ENCODE results near the gene KRTAP10-1. TPM values are rescaled to one million over a fixed set of nuclear protein-coding genes. Genes with fewer than 3 reads are reported as not detected.
"Not testable (repeated sequence)": the region's sequence is repeated elsewhere in the genome, so short reads cannot be mapped to it uniquely, and the experiment has no call there.

KRTAP10-1 gene
- total RNA-seq, 1 donor from 2014 or later = not detected

DNA sequence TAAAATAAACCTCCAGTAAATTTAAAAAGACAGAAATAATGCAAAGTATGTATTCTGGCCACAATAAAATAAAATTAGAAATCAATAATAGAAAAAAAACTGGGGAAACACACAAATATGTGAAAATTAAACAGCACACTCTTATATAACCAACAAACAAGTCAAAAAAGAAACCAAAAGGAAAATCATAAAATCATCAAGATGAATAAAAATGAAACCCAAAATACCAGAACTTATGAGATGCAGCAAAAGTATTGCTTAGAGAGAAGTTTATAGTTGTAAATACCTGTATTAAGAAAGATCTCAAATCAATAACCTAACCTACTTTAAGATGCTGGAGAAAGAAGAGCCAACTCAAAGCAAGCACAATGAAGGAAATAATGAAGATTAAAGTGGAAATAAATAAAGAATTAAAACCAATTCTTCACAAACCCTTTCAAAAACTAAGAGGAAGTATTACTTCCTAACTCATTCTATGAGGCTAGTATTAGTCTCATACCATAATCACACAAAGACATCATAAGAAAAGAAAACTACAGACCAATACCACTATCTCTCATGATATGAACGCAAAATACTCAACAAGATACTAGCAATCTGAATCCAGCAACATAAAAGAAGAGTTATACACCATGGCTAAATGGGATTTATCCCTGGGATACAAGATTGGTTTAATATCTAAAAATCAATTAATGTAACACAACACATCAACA lies 25.0 kb upstream of the KRTAP10-1 start:
- Mint-ChIP-seq H3K36me3 (ENCODE audit: unreplicated experiment) (no peaks in the 10 kb centered on the region), H3K27me3 (ENCODE audit: unreplicated experiment) (peaks cover 54% of the 10 kb centered on the region), H3K27ac (ENCODE audit: unreplicated experiment) (no peak overlapping the region), H3K4me1 (ENCODE audit: unreplicated experiment) (no peaks in the 10 kb centered on the region), H3K4me3 (ENCODE audit: unreplicated experiment) (no peak overlapping the region), H3K9me3 (ENCODE audit: unreplicated experiment) (peaks cover 8% of the 10 kb centered on the region)
- DNase-seq (ENCODE audit: extremely low spot score, unreplicated experiment) = no peak
- TF ChIP-seq, protein P1, sequence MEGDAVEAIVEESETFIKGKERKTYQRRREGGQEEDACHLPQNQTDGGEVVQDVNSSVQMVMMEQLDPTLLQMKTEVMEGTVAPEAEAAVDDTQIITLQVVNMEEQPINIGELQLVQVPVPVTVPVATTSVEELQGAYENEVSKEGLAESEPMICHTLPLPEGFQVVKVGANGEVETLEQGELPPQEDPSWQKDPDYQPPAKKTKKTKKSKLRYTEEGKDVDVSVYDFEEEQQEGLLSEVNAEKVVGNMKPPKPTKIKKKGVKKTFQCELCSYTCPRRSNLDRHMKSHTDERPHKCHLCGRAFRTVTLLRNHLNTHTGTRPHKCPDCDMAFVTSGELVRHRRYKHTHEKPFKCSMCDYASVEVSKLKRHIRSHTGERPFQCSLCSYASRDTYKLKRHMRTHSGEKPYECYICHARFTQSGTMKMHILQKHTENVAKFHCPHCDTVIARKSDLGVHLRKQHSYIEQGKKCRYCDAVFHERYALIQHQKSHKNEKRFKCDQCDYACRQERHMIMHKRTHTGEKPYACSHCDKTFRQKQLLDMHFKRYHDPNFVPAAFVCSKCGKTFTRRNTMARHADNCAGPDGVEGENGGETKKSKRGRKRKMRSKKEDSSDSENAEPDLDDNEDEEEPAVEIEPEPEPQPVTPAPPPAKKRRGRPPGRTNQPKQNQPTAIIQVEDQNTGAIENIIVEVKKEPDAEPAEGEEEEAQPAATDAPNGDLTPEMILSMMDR (IDR thresholded peaks at IDR 0.05) = no peak

DNA sequence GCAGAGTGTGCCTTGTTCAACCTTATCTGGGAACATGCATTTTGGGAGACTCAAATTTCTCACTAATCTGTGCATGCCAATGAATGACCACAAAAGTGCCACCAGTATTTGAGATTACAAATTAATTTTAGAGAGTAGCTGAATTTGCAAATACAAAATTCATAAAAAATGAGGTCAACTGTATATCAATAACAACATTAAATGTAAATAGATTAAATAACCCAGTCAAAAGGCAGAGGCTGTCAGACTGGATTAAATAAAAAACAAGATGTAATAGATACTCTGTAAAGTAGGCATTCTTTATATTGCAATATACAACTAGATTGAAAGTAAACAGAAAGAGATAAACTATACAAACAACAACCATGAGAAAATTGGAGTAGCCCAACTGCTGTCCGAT lies 24.1 kb upstream of the KRTAP10-1 start:
- H3K4me3 Mint-ChIP-seq (ENCODE audit: unreplicated experiment) = no peak overlapping the region
- H3K36me3 Mint-ChIP-seq (ENCODE audit: unreplicated experiment) = no peaks in the 10 kb centered on the region
- peaks cover 8% of the 10 kb centered on the region for H3K9me3 Mint-ChIP-seq (ENCODE audit: unreplicated experiment)
- no peaks in the 10 kb centered on the region for H3K4me1 Mint-ChIP-seq (ENCODE audit: unreplicated experiment)
- DNase-seq (ENCODE audit: extremely low spot score, unreplicated experiment) = no peak
- peaks cover 61% of the 10 kb centered on the region for H3K27me3 Mint-ChIP-seq (ENCODE audit: unreplicated experiment)
- TF ChIP-seq, protein P1 (IDR thresholded peaks at IDR 0.05) = no peak
- no peak overlapping the region for H3K27ac Mint-ChIP-seq (ENCODE audit: unreplicated experiment)

DNA sequence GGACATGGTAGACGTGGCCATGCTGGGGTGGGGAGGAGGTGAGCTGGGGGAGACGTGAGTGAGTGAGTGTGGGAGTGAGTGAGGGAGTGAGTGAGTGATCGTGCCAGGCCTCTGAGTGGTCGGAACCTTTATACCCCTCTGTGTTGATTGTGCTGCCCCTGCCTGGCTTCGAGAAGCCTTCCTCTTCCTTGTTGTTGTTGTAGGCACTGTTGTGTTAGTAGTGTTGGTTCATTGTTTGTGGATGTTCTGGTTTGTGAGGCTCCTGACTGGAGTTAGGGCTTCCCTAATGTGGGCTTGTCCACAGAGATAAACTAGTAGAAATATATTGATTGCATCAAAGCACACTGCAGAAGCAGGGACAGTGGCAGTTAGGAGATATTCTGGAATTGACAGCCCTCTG lies 18.7 kb upstream of the KRTAP10-1 start, which contains the start of gene KRTAP10-3:
Gene KRTAP10-3, minus strand, starts transcription at position 101 of the 400 bp plus-strand sequence. Its CDS starts 80 bp downstream, at position 21.
- H3K4me3 Mint-ChIP-seq (ENCODE audit: unreplicated experiment) = no peak within 1 kb of the TSS
- TF ChIP-seq, protein P1 (IDR thresholded peaks at IDR 0.05) = no peak
- DNase-seq (ENCODE audit: extremely low spot score, unreplicated experiment) = no peak
- no peaks in the 10 kb centered on the region for H3K4me1 Mint-ChIP-seq (ENCODE audit: unreplicated experiment)
- H3K36me3 Mint-ChIP-seq (ENCODE audit: unreplicated experiment) = no peaks in the 10 kb centered on the region
- peaks cover 67% of the 10 kb centered on the region for H3K27me3 Mint-ChIP-seq (ENCODE audit: unreplicated experiment)
- peaks cover 8% of the 10 kb centered on the region for H3K9me3 Mint-ChIP-seq (ENCODE audit: unreplicated experiment)
- no peak within 1 kb of the TSS for H3K27ac Mint-ChIP-seq (ENCODE audit: unreplicated experiment)

DNA sequence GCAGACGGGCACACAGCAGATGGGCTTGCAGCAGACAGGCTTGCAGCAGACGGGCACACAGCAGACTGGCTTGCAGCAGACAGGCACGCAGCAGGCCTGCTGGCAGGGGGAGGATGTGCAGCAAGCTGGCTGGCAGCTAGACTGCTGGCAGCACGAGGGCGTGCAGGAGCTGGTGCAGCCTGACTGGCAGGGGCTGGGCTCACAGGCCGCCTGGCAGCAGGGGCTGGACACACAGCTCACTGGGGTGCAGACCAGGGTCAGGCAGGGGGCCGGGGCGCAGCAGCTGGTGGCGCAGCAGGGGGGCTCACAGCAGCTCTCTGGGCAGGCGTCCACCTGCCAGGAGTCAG lies 18.3 kb upstream of the KRTAP10-1 start:
- not testable (repeated sequence) for H3K27ac Mint-ChIP-seq (ENCODE audit: unreplicated experiment); H3K4me1 Mint-ChIP-seq (ENCODE audit: unreplicated experiment); H3K9me3 Mint-ChIP-seq (ENCODE audit: unreplicated experiment); H3K4me3 Mint-ChIP-seq (ENCODE audit: unreplicated experiment); H3K36me3 Mint-ChIP-seq (ENCODE audit: unreplicated experiment); DNase-seq (ENCODE audit: extremely low spot score, unreplicated experiment)
- peaks cover 69% of the 10 kb centered on the region for H3K27me3 Mint-ChIP-seq (ENCODE audit: unreplicated experiment)

DNA sequence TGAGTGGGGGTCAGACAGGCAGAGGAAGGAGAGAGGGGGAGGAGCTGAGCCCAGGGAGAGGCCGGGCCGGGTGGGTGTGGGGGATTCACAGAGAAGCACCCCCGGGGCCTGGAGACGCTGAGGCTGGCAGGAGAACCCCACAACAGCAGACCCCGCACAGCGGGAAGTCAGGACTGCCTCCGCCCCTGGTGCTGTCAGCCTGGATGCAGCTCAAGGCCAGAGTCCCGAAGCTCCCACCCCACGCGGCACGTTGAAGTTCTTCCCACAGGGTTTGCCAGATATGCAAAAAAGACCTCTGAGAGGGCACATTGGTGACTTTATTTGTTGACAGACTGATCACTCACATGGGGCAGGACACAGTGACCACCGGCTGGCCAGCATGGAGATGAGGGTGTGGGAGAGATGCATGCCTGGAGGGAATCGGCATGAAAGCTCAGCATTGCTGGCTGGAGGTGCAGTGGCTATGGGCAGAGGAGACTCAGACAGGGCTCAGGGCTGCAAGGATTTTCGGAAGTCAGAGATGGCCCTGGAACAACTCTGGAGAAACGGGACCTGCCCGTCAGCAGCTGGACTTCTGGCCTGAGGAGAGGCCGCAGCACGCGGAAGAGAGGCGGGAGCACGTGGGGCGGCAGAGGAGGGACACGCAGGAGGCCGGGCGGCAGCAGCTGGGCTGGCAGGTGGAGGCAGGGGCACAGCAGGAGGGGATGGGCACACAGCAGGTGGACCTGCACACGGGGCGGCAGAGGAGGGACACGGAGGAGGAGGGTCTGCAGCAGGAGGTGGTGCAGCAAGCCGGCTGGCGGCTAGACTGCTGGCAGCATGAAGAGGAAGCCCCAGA lies 17.7 kb upstream of the KRTAP10-1 start:
- Mint-ChIP-seq H3K4me1 (ENCODE audit: unreplicated experiment) (no peaks in the 10 kb centered on the region), H3K27me3 (ENCODE audit: unreplicated experiment) (peaks cover 73% of the 10 kb centered on the region), H3K27ac (ENCODE audit: unreplicated experiment) (no peak overlapping the region), H3K4me3 (ENCODE audit: unreplicated experiment) (no peak overlapping the region), H3K9me3 (ENCODE audit: unreplicated experiment) (peaks cover 8% of the 10 kb centered on the region), H3K36me3 (ENCODE audit: unreplicated experiment) (no peaks in the 10 kb centered on the region)
- TF ChIP-seq, protein P1 (IDR thresholded peaks at IDR 0.05) = no peak
- peak; percentile 83 for DNase-seq (ENCODE audit: extremely low spot score, unreplicated experiment)
